Measurements from ENCODE around the gene CDK2AP2.
A peak's percentile ranks its signal among the peaks of the same experiment; 100 is the strongest.
"Not testable (repeated sequence)": the region's sequence is repeated elsewhere in the genome, so short reads cannot be mapped to it uniquely, and the experiment has no call there.

Gene CDK2AP2

GRCh38 chr11:67507864-67508485, at the start of gene CDK2AP2:
Gene CDK2AP2 (minus strand): TSS chr11:67508162. CDS start chr11:67508082, 80 bp downstream.
- DNase-seq, result peak; percentile 100

- no peak for DNase-seq
Measured at GRCh38 chr11:67556244-67556643, 48.3 kb upstream of the CDK2AP2 start.

GRCh38 chr11:67551697-67552096, 43.7 kb upstream of the CDK2AP2 start:
- DNase-seq, result not testable (repeated sequence)

- no peak for DNase-seq
Measured at GRCh38 chr11:67551127-67551526, 43.2 kb upstream of the CDK2AP2 start.

GRCh38 chr11:67548555-67549110, 40.7 kb upstream of the CDK2AP2 start:
- DNase-seq, result no peak

- DNase-seq, result not testable (repeated sequence)
Measured at GRCh38 chr11:67548112-67548511, 40.1 kb upstream of the CDK2AP2 start.

GRCh38 chr11:67545280-67545679, 37.3 kb upstream of the CDK2AP2 start:
- no peak for DNase-seq

GRCh38 chr11:67544616-67545242, 36.8 kb upstream of the CDK2AP2 start:
- no peak for DNase-seq

GRCh38 chr11:67543585-67543984, 35.6 kb upstream of the CDK2AP2 start:
- DNase-seq, result no peak

- DNase-seq, result no peak
Measured at GRCh38 chr11:67542971-67543370, 35.0 kb upstream of the CDK2AP2 start.

GRCh38 chr11:67542169-67542568, 34.2 kb upstream of the CDK2AP2 start:
- DNase-seq, result no peak

GRCh38 chr11:67541198-67541597, 33.2 kb upstream of the CDK2AP2 start:
- no peak for DNase-seq

GRCh38 chr11:67539550-67539949, 31.6 kb upstream of the CDK2AP2 start:
- DNase-seq, result no peak

GRCh38 chr11:67538823-67539505, 31.0 kb upstream of the CDK2AP2 start:
- DNase-seq, result no peak

- DNase-seq, result no peak
Measured at GRCh38 chr11:67538306-67538705, 30.3 kb upstream of the CDK2AP2 start.

GRCh38 chr11:67535561-67535960, 27.6 kb upstream of the CDK2AP2 start:
- no peak for DNase-seq

GRCh38 chr11:67534070-67534679, 26.2 kb upstream of the CDK2AP2 start:
- DNase-seq, result no peak

GRCh38 chr11:67532889-67533288, 24.9 kb upstream of the CDK2AP2 start:
- DNase-seq, result no peak

- DNase-seq, result no peak
Measured at GRCh38 chr11:67530282-67530592, 22.3 kb upstream of the CDK2AP2 start.

- no peak for DNase-seq
Measured at GRCh38 chr11:67528376-67528775, 20.4 kb upstream of the CDK2AP2 start.

GRCh38 chr11:67525275-67525976, 17.5 kb upstream of the CDK2AP2 start:
- DNase-seq, result no peak

- no peak for DNase-seq
Measured at GRCh38 chr11:67524480-67524808, 16.5 kb upstream of the CDK2AP2 start.
